ENCODE results near the gene TBX15. TPM values are rescaled to one million over a fixed set of nuclear protein-coding genes. Genes with fewer than 3 reads are reported as not detected.

Gene TBX15
- total RNA-seq, 1 experiment from 2014 or later = 0.18 TPM

GRCh38 chr1:118989878-118990378, 1.8 kb upstream of the TBX15 start:
- in situ Hi-C loops (cut with HindIII; ENCODE audit: low pct_unique_long_range_greater_than_20kb, low sequenced_read_pairs) = no loop called here
- DNase-seq (ENCODE audit: low read depth, low spot score) = no peak

- no peak for DNase-seq (ENCODE audit: low read depth, low spot score)
- in situ Hi-C loops (cut with HindIII; ENCODE audit: low pct_unique_long_range_greater_than_20kb, low sequenced_read_pairs) = no loop called here
Measured at GRCh38 chr1:118989006-118989815, 1.1 kb upstream of the TBX15 start.

DNA sequence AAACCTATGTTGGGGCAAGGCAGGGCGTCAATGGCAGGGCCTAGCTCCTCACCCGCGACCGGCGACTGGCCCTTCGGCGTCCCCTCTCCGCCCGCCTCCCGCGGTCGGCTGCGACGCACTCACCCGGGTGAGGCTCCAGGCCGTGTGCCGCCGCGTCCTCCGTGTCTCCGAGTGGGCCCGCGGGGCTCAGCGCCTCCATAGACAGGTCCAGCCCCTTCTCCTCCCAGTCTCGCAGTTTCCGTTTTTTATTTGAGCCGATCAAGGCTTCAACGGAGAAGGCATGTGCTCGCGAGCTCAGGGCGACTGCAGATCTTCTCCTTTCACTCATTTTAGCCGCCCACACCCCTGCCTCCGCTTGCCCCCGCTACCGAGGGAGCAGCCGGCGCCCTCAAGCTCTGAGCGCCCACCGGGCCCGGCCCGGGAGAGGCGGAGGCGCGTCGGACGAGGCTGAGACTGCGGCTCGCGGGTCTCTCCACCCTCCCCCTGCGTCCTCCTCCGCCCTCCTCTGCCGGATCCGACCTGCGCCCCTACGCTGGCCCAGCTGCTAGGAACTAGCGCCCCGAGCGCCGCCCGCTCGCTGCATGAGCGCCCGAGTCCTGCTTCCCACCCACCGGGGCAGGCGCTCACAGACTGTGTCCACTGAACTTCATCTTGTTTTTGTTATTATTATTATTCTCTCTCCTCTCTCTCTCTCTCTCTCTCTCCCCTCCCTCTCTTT, 516 bp downstream of the TBX15 start:
- in situ Hi-C loops (cut with HindIII; ENCODE audit: low pct_unique_long_range_greater_than_20kb, low sequenced_read_pairs) = no loop called here
- DNase-seq (ENCODE audit: low read depth, low spot score) = no peak

DNA sequence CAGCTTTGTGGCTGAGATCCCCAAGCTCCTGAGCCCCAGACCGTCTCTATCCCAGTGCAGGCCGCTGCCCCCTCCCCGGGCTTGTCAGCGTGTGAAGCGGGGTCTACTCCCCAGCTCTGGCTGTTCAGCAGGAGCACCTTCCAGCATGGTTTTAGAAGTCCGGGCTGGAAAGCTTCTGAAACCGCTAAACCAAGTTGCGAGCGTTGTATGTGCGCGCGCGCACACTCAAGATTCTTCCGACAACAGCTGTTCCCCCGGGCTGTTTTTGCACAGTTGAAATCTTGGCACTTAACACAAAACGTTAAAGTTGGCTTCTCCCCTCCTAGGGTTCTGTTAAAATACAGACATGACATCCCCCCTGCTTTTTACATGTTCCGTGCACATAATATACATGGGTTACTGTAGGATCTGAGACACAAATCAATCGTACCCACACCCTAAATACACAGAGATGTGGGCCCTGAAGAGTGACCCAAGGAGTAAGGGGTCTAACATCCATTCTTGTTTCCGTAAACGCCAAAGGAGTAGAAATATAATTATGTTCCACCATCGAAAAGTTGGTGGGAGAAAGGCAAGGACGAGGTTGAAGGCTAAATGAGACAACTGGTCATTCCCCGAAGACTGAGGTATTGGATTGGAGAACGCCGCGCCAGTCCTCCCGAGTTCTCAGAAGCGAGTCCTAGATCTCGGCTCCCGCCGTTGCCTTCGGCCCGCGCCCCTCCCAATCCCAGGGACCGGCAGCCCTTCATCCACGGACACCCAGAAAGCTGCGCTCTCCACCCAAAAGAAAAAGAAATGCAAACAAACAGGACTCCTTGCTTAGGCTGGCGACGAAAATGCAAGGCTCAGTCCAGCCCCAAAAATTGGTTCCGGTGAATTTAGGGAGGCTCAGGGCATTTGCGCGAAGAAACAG, 1.3 kb downstream of the TBX15 start:
- in situ Hi-C loops (cut with HindIII; ENCODE audit: low pct_unique_long_range_greater_than_20kb, low sequenced_read_pairs) = no loop called here
- DNase-seq (ENCODE audit: low read depth, low spot score) = no peak

- in situ Hi-C loops (cut with HindIII; ENCODE audit: low pct_unique_long_range_greater_than_20kb, low sequenced_read_pairs) = no loop called here
Measured at GRCh38 chr1:118985640-118986554, 2.2 kb downstream of the TBX15 start.

DNA sequence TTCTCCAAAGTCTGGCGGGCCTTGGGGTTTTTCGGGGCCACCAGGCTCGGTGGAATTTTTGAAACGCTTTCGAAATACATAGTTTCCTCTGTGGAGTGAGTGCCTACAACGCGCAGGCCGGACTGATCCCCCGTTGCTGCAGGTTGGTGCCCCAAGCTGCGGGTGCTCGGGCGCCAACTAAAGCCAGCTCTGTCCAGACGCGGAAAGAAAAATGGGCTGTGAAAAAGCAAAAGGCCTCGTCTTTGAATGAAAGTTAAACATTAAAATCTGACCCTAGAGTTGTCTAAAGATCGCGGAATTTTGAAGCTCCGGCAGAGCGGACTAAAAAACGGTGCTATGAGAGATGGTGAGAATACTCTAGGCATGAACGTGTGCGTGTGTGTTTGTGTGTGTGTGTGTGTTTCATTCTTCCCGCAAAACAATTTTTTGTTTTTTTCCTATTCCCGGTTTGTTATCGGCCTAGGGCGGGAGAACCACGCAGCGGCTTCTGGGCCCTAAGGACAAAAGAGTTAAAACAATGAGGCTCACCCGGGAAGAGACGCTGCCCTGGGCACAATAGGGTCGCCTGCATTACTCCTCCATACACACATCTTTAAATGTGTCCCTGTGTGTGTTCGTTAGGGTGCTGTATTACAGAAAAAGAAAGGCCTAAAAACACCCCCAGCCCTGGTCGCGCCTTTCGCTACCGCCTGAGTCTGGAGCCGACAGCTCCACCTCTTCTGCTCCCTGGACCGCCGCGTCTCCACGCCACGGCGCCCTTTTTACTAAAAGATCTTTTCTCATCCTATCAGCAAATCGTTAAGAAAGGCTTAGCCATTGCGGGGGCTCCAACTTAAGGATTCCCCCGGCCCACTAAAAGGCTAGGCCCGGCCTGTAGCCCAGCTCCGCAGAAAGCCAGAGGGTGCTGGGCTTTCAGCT, 3.2 kb downstream of the TBX15 start:
- in situ Hi-C loops (cut with HindIII; ENCODE audit: low pct_unique_long_range_greater_than_20kb, low sequenced_read_pairs) = no loop called here
- DNase-seq (ENCODE audit: low read depth, low spot score) = no peak

More at GRCh38 chr1:118985640-118986554, 2.2 kb downstream of the TBX15 start:
- DNase-seq (ENCODE audit: low read depth, low spot score) = no peak

GRCh38 chr1:118984086-118984721, 3.9 kb downstream of the TBX15 start:
- no peak for DNase-seq (ENCODE audit: low read depth, low spot score)
- in situ Hi-C loops (cut with HindIII; ENCODE audit: low pct_unique_long_range_greater_than_20kb, low sequenced_read_pairs) = no loop called here

- in situ Hi-C loops (cut with HindIII; ENCODE audit: low pct_unique_long_range_greater_than_20kb, low sequenced_read_pairs) = no loop called here
- DNase-seq (ENCODE audit: low read depth, low spot score) = no peak
Measured at GRCh38 chr1:118983558-118984041, 4.5 kb downstream of the TBX15 start.

DNA sequence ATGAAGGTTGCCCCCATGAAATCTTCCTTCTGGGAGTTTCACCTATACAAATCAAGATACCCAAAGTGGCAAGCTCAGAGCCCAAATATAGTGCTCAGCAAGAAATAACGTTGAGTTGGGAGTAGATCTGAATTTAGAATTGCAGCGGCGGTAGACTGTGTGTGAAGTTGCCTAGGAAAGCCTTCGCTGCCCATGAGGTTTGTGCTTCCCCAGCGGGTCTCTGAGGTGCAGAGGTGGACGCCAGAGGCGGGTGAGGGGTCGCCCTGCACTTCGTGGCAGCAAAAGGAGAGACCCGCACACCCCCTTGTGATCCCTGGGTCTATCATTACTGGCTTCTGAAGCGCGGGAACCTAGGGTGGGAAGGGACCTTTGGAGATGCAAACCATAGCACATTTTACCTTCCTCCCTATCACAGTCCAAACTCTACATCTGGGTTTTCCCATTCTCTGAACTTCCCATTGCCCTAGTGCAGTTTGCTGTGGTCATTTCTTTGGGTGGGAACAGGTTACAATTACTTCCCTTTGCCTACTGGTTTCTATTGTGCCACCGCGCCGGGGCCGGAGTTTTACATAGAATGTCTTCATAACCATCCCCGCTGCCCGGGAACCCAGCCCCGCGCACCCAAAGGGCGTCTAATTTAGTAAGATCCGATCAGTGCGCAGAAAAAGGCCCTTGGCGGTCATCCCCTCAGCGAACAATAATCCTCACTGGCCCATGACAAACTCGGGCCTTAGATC, 5.2 kb downstream of the TBX15 start:
- no peak for DNase-seq (ENCODE audit: low read depth, low spot score)
- in situ Hi-C loops (cut with HindIII; ENCODE audit: low pct_unique_long_range_greater_than_20kb, low sequenced_read_pairs) = no loop called here

DNA sequence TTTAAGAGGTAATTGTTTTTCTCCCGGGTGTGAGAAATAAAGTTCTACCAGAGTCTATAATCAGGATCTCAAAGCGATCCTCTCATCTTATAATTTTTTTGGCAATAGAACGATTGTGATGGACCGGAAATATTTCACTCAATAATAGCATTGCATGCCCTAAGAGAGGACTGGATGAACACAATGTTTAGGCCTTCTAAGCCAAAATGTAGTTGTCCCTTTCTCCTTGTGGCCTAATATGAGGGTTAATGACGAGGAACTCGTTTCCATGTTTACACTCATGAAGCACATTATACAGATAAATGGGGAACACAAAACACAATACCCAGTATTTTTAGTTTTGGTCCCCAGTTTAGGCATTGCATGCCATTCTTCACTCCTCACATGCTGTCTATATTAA, 5.9 kb downstream of the TBX15 start:
- in situ Hi-C loops (cut with HindIII; ENCODE audit: low pct_unique_long_range_greater_than_20kb, low sequenced_read_pairs) = no loop called here
- DNase-seq (ENCODE audit: low read depth, low spot score) = no peak

DNA sequence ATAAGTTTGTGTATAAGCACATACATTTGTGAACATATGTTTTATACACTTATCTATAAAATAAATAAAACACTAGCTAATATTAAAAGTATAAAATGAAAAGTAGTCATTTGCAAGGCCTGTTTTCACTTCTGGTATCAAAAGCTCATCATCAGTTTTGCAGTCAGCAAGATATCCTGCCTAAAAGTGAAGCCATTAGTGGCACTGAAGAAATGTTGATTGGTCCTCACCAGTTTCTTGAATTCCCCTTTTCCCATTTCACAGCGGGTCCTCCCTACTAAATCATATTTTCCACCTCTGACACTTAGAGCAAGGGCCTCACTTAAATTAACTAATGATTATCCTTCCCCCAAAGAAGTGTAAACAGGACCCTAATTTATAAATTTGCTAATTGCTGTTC, 6.7 kb downstream of the TBX15 start:
- in situ Hi-C loops (cut with HindIII; ENCODE audit: low pct_unique_long_range_greater_than_20kb, low sequenced_read_pairs) = no loop called here
- DNase-seq (ENCODE audit: low read depth, low spot score) = no peak

DNA sequence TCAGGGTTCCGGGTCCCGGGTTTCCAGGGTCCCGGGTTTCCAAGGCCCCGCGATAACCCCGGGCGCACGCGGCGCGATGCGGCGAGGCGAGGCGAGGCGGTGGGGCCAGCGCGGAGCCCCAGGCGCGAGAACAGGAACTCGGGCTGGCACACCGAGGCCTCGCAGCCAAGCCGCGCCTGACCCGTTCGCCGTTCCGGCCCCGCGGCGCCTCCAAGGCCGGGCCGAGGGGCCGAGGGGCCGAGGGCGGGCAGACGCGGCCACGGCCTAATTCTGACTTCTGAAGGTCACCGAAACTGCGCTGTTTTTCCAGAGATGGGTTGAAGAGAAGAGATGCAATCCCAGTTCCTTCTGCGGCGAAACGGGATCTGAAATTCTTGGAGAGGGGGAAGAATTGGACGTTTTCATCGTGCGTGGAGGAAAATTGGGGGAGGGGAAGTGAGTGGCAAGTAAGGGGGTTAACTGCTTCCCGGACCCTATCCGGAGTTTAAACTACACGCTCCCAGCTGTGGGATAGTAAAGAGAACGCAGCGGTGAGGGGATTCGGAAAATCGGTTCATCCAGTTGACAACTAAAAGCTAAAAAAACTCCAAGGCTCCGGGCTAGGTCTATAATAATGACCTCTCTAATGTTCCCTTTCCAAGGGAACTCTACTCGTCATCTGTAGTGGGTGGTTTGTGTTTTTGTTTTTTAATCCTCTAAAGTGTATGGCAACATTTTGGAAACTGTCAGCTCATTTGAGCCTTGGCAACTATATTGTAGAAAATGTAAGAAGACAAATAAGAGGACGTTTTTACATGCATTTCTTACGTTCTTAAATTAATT, 8.2 kb downstream of the TBX15 start:
- DNase-seq (ENCODE audit: low read depth, low spot score) = no peak
- in situ Hi-C loops (cut with HindIII; ENCODE audit: low pct_unique_long_range_greater_than_20kb, low sequenced_read_pairs) = no loop called here

DNA sequence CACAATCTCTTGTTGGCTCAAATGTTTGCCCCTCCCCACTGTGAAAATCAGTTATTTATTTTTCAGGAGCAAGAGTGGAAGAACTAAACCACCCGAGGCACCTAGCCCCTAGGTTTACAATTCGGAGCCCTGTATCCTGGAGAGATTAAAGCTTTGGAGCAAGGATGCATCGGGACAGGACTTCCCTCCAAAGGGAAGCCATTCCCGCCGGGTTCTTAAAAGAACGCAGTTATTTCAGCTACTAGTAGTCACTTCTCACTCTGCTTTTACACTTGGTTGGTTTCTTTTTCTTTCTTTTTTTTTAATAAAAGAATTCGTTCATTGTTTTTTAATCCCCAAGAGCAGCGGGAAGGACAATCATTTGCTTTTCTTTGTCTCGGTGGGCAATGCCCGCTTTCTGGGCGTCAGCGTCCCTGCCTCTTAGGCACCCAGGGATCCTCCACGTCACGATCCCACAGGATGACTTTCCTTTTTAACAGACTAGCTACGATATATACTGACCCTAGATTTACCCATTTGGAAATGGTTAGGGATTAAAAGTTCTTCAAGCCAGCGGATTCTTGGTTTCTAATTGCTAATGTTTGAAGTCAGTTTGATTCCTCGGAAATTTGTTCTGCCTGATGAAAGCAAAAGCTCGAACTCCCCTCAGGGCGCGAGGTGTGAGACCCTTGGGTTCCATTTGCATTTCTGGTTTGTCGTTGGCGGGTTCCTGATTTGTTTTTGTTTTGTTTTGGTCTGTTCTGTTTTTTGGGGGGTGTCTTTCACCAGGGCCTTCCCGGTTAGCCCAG, 9.0 kb downstream of the TBX15 start:
- in situ Hi-C loops (cut with HindIII; ENCODE audit: low pct_unique_long_range_greater_than_20kb, low sequenced_read_pairs) = no loop called here
- DNase-seq (ENCODE audit: low read depth, low spot score) = no peak

Data from SK-MEL-5 (cell line).